H9 (cell line): Measurements from ENCODE around the gene LMAN1. TPM values are rescaled to one million over a fixed set of nuclear protein-coding genes. Genes with fewer than 3 reads are reported as not detected.

ENCODE experiments used
- DNase-seq: peaks from one replicate; pipeline ENCODE4 v3.0.0-alpha.2; 2017
- H2AFZ ChIP-seq: one replicate; pipeline ENCODE4 v1.6.1; 2013; ENCODE audit warnings: mild to moderate bottlenecking, low read length, control low read depth, moderate library complexity
- H2AK5ac ChIP-seq: 2 replicates; pipeline ENCODE4 v1.6.1; 2013; ENCODE audit warnings: low read length, control low read depth, mixed read lengths; ENCODE audit not compliant: insufficient read length
- H2BK120ac ChIP-seq: one replicate; pipeline ENCODE4 v1.6.1; 2013; ENCODE audit warnings: low read depth, mild to moderate bottlenecking, low read length, control low read depth, inconsistent platforms; ENCODE audit not compliant: poor library complexity, severe bottlenecking
- H2BK12ac ChIP-seq: 2 replicates; pipeline ENCODE4 v1.6.1; 2013; ENCODE audit warnings: low read length, control low read depth, mixed read lengths, low read depth; ENCODE audit not compliant: insufficient read length
- H2BK15ac ChIP-seq: 2 replicates; pipeline ENCODE4 v1.6.1; 2013; ENCODE audit warnings: low read depth, low read length, control low read depth
- H2BK20ac ChIP-seq: one replicate; pipeline ENCODE4 v1.6.1; 2013; ENCODE audit warnings: low read depth, mild to moderate bottlenecking, low read length, control low read depth, inconsistent platforms; ENCODE audit not compliant: poor library complexity, severe bottlenecking
- H2BK5ac ChIP-seq: 2 replicates; pipeline ENCODE4 v1.6.1; 2013; ENCODE audit warnings: low read length, control low read depth, mixed read lengths; ENCODE audit not compliant: insufficient read length
- H3K14ac ChIP-seq: 2 replicates; pipeline ENCODE4 v1.6.1; 2013; ENCODE audit warnings: low read length, control low read depth; ENCODE audit not compliant: insufficient read depth
- H3K18ac ChIP-seq: 2 replicates; pipeline ENCODE4 v1.6.1; 2013; ENCODE audit warnings: low read depth, mild to moderate bottlenecking, mixed read lengths, low read length, control low read depth; ENCODE audit not compliant: insufficient read length
- H3K23ac ChIP-seq: 2 replicates; pipeline ENCODE4 v1.6.1; 2013; ENCODE audit warnings: low read length, control low read depth, mixed read lengths, low read depth; ENCODE audit not compliant: insufficient read length
- H3K23me2 ChIP-seq: 2 replicates; pipeline ENCODE4 v1.6.1; 2013; ENCODE audit warnings: low read depth, mild to moderate bottlenecking, mixed read lengths, low read length, control low read depth; ENCODE audit not compliant: insufficient read length, poor library complexity, severe bottlenecking
- H3K27ac ChIP-seq: 2 replicates; pipeline ENCODE4 v1.5.1; 2013; ENCODE audit warnings: low read length, control low read depth, mixed read lengths, low read depth; ENCODE audit not compliant: insufficient read length
- H3K27me3 ChIP-seq: 2 replicates; pipeline ENCODE4 v1.6.1; 2013; ENCODE audit warnings: low read length, control low read depth, inconsistent platforms; ENCODE audit not compliant: insufficient read depth
- H3K4ac ChIP-seq: 2 replicates; pipeline ENCODE4 v1.6.1; 2013; ENCODE audit warnings: low read depth, mild to moderate bottlenecking, control low read depth, inconsistent platforms, low read length, moderate library complexity
- H3K4me1 ChIP-seq: 2 replicates; pipeline ENCODE4 v1.6.1; 2013; ENCODE audit warnings: low read length, control low read depth, inconsistent platforms; ENCODE audit not compliant: insufficient read depth
- H3K4me2 ChIP-seq: 2 replicates; pipeline ENCODE4 v1.6.1; 2013; ENCODE audit warnings: low read length, control low read depth, mixed read lengths; ENCODE audit not compliant: insufficient read length, insufficient read depth
- H3K56ac ChIP-seq: 2 replicates; pipeline ENCODE4 v1.6.1; 2013; ENCODE audit warnings: low read depth, mild to moderate bottlenecking, mixed read lengths, low read length, control low read depth; ENCODE audit not compliant: insufficient read length
- H3K79me1 ChIP-seq: 2 replicates; pipeline ENCODE4 v1.6.1; 2013; ENCODE audit warnings: low read depth, mild to moderate bottlenecking, moderate library complexity, low read length, control low read depth, inconsistent platforms; ENCODE audit not compliant: insufficient read depth, poor library complexity, severe bottlenecking
- H3K79me2 ChIP-seq: 2 replicates; pipeline ENCODE4 v1.6.1; 2013; ENCODE audit warnings: low read length, control low read depth, inconsistent platforms; ENCODE audit not compliant: insufficient read depth
- H3K9ac ChIP-seq: 2 replicates; pipeline ENCODE4 v1.6.1; 2013; ENCODE audit warnings: low read length, control low read depth, mixed read lengths; ENCODE audit not compliant: insufficient read length; ENCODE audit errors: extremely low read depth
- H3K9me3 ChIP-seq: one replicate; pipeline ENCODE4 v1.6.1; 2013; ENCODE audit warnings: low read depth, low read length, inconsistent platforms; ENCODE audit not compliant: control insufficient read depth
- H3T11ph ChIP-seq: one replicate; pipeline ENCODE4 v1.6.1; 2013; ENCODE audit warnings: mild to moderate bottlenecking, low read length, control low read depth, inconsistent platforms
- H4K20me1 ChIP-seq: one replicate; pipeline ENCODE4 v1.6.1; 2013; ENCODE audit not compliant: control insufficient read depth, insufficient read length, insufficient read depth
- H4K5ac ChIP-seq: 2 replicates; pipeline ENCODE4 v1.6.1; 2013; ENCODE audit warnings: low read depth, mild to moderate bottlenecking, mixed read lengths, low read length, control low read depth; ENCODE audit not compliant: insufficient read length
- H4K8ac ChIP-seq: replicated peaks from 2 replicates; pipeline ENCODE4 v1.6.1; 2013; ENCODE audit warnings: low read length, control low read depth, mixed read lengths, low read depth; ENCODE audit not compliant: insufficient read length
- H4K91ac ChIP-seq: 2 replicates; pipeline ENCODE4 v1.6.1; 2013; ENCODE audit warnings: low read depth, mild to moderate bottlenecking, moderate library complexity, mixed read lengths, low read length, control low read depth; ENCODE audit not compliant: insufficient read length
- H3K27ac Mint-ChIP-seq, 3 experiments: 2 replicates in 2 of 3; 3 replicates in 1 of 3; pipeline ENCODE4 v1.8.0; 2020 to 2021; ENCODE audit warnings: mixed read lengths in 3 of 3, mild to moderate bottlenecking in 1 of 3, moderate library complexity in 1 of 3
- H3K27me3 Mint-ChIP-seq: 2 replicates; pipeline ENCODE4 v1.8.0; 2021; ENCODE audit warnings: low read depth, mild to moderate bottlenecking, moderate library complexity, mixed read lengths
- H3K36me3 Mint-ChIP-seq, 3 experiments: 2 replicates in 2 of 3; 3 replicates in 1 of 3; pipeline ENCODE4 v1.8.0; 2020 to 2021; ENCODE audit warnings: low read depth in 3 of 3, mixed read lengths in 3 of 3; ENCODE audit not compliant: insufficient read depth in 1 of 3
- H3K4me1 Mint-ChIP-seq, 2 experiments: 2 replicates each; pipeline ENCODE4 v1.8.0; 2020; ENCODE audit warnings: mixed read lengths in 2 of 2
- H3K4me3 Mint-ChIP-seq, 2 experiments: 2 replicates in 1 of 2; 3 replicates in 1 of 2; pipeline ENCODE4 v1.8.0; 2020 to 2021; ENCODE audit warnings: mild to moderate bottlenecking in 2 of 2, mixed read lengths in 2 of 2, moderate library complexity in 1 of 2
- H3K9me3 Mint-ChIP-seq, 2 experiments: 2 replicates in 1 of 2; 3 replicates in 1 of 2; pipeline ENCODE4 v1.8.0; 2020; ENCODE audit warnings: mild to moderate bottlenecking in 2 of 2, mixed read lengths in 2 of 2, moderate library complexity in 1 of 2
- WGBS: extraction: QIAGEN DNeasy Blood & Tissue Kit; methylation state at CpG from one replicate; pipeline ENCODE4 v1.1.7; 2013; ENCODE audit warnings: missing lambda C conversion rate, low lambda C conversion rate, mixed read lengths; ENCODE audit not compliant: insufficient read length; ENCODE audit errors: extremely low coverage; 5-methylcytosine and 5-hydroxymethylcytosine counted together
- total RNA-seq: library from RNA; stranded (reverse); gene quantifications from 2 replicates; pipeline ENCODE4 v1.2.1, GENCODE V29; 2021
- TF ChIP-seq, protein P1 (sequence below): fragments of 200-600 bp; sonication (generic); conservative IDR thresholded peaks from 3 replicates; pipeline ENCODE4 v1.8.0; 2021; ENCODE audit warnings: antibody characterized with exemption, mild to moderate bottlenecking

LMAN1 gene
- total RNA-seq, 1 experiment from 2014 or later, result 63.6 TPM

- H3K18ac ChIP-seq, result no peak overlapping the region
- no peak overlapping the region for H2BK15ac ChIP-seq
- no peak overlapping the region for H2BK120ac ChIP-seq
- no peaks in the 10 kb centered on the region for H3K27me3 ChIP-seq
- Mint-ChIP-seq H3K4me1 (peaks cover 12 to 37% of the 10 kb centered on the region in 2 experiments), H3K36me3 (no peaks in the 10 kb centered on the region), H3K27me3 (peaks cover 50% of the 10 kb centered on the region), H3K9me3 (no peaks in the 10 kb centered on the region; a peak in 2 of 5 replicates), H3K4me3 (no peak overlapping the region), H3K27ac (no peak overlapping the region)
- H2AK5ac ChIP-seq, result no peak overlapping the region
- no peak overlapping the region for H4K8ac ChIP-seq
- no peak overlapping the region for H3K23ac ChIP-seq
- TF ChIP-seq, protein P1, sequence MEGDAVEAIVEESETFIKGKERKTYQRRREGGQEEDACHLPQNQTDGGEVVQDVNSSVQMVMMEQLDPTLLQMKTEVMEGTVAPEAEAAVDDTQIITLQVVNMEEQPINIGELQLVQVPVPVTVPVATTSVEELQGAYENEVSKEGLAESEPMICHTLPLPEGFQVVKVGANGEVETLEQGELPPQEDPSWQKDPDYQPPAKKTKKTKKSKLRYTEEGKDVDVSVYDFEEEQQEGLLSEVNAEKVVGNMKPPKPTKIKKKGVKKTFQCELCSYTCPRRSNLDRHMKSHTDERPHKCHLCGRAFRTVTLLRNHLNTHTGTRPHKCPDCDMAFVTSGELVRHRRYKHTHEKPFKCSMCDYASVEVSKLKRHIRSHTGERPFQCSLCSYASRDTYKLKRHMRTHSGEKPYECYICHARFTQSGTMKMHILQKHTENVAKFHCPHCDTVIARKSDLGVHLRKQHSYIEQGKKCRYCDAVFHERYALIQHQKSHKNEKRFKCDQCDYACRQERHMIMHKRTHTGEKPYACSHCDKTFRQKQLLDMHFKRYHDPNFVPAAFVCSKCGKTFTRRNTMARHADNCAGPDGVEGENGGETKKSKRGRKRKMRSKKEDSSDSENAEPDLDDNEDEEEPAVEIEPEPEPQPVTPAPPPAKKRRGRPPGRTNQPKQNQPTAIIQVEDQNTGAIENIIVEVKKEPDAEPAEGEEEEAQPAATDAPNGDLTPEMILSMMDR, result no peak
- H3K79me1 ChIP-seq, result no peaks in the 10 kb centered on the region
- H3K27ac ChIP-seq, result no peak overlapping the region
- H4K20me1 ChIP-seq, result no peaks in the 10 kb centered on the region
- no peak overlapping the region for H3K56ac ChIP-seq
- H3K23me2 ChIP-seq, result no peaks in the 10 kb centered on the region
- H3K79me2 ChIP-seq, result no peaks in the 10 kb centered on the region
- H3K4me1 ChIP-seq, result peaks cover 4% of the 10 kb centered on the region
- WGBS, result no CpG with 5 or more reads among the region's 5 CpGs
- H3K9me3 ChIP-seq, result no peaks in the 10 kb centered on the region
- no peak overlapping the region for H3K4ac ChIP-seq
- H2BK20ac ChIP-seq, result no peak overlapping the region
- DNase-seq, result no peak
- H2BK5ac ChIP-seq, result no peak overlapping the region
- H2AFZ ChIP-seq, result no peak overlapping the region
- no peak overlapping the region for H3T11ph ChIP-seq
- no peak overlapping the region for H4K91ac ChIP-seq
- no peak overlapping the region for H4K5ac ChIP-seq
- H3K9ac ChIP-seq, result no peak overlapping the region
- H3K14ac ChIP-seq, result no peak overlapping the region
- no peak overlapping the region for H3K4me2 ChIP-seq
- H2BK12ac ChIP-seq, result no peak overlapping the region
These were observed 21.6 kb upstream of the LMAN1 start for GRCh38 chr18:59380706-59381105.
